Activated naive CD8-positive, alpha-beta T cell treated with anti-CD3 and anti-CD28 coated beads, Interleukin-2, amount 50 U/mL, for 16 hours (primary cell): Measurements from ENCODE around the gene NBPF11.
"Not testable (repeated sequence)": the region's sequence is repeated elsewhere in the genome, so short reads cannot be mapped to it uniquely, and the experiment has no call there.

ENCODE experiments used
- DNase-seq: peaks from one replicate; pipeline ENCODE4 v3.0.0-alpha.2; 2020; ENCODE audit warnings: low read depth, low spot score

NBPF11 gene

DNA sequence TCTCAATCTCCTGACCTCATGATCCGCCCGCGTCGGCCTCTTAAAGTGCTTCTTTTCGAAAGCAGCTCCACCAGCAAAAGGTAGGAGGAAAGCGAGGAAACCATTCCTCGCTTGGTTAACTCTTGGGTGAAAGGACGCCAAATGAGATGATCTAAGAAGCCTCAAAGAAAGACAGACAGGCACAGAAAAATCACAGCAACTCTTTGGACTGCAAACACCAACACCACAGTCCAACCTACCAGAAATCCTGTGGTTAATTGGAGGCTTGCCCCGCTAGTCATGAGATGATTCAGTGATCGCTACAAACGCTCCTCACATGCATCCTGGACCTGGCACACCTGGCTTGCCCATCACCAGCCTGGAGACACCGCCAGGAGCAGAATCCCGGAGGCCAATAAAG, 1.1 kb downstream of the NBPF11 start:
- not testable (repeated sequence) for DNase-seq

DNA sequence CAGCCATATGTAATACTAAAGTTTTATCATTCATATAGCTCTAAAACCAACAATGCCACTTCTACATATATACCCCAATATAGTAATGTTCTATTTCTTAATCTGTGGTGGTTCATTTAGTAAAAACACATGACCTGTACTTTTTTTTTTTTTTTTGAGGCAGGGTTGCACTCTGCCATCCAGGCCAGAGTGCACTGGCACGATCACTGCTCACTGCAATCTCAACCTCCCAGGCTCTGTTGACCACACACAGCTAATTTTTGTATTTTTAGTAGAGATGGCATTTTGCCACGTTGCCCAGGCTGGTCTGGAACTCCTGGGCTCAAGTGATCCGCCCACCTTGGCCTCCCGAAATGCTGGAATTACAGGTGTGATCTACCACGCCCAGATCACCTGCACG, 2.1 kb downstream of the NBPF11 start:
- not testable (repeated sequence) for DNase-seq

DNA sequence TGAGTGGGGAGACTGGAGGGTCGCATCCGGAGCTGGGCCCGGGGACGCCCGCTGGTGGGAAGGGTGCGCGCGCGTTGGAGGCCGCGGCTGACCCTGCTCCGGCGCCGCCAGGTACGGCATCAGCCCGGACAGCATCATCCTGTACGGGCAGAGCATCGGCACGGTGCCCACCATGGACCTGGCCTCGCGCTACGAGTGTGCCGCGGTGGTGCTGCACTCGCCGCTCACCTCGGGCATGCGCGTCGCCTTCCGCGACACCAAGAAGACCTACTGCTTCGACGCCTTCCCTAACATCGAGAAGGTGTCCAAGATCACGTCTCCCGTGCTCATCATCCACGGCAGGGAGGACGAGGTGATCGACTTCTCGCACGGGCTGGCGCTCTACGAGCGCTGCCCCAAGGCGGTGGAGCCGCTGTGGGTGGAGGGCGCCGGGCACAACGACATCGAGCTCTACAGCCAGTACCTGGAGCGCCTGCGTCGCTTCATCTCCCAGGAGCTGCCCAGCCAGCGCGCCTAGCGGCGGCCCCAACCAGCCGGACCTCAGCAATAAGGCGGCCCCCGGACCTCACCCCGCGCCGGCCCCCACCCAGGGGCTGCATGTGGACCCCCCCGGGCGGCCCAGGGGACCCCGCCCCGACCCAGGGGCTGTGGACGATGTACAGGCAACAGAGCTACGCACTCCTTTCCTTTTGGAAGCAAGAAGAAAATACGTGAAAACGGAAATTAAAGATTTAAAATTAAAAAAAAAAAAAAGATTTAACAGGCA, 2.8 kb downstream of the NBPF11 start:
- not testable (repeated sequence) for DNase-seq

DNA sequence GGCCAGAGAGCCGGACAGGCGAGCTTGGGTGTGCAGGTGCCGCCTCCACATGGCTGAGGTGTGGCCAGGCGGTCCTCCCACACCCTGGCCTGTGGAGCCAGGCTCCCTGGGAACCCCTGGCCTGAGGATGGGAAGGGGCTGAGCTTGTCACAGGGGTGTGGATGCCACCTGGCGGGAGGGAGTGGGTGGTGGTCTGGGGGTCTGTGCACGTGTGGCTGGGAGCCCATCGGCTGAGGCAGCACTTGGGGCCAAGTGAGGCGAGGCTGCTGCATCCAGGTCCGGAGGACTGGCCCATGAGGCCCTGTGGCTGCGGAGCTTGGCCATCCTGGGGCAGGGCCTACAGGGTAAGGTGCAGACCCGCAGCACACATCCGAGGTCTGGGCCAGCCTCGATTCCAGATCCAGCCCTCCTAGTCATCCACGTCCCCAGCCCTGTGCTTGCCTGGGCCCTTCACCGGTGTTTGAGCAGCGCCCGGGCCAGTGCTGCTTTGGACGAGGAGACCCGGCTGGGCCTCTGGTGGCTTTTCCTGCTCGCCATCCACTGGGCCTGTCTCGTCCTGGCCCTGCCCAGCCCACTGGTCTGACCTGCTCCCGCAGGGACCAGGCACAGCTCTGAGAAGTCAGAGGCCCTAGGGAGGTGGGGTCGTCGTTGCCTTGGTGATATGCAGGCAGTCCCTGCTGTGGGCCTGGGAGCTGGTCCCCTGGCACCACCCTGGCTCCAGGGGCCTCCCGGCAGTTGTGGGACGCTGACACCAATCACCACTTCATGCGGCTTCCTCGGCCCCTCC, 4.8 kb downstream of the NBPF11 start:
- not testable (repeated sequence) for DNase-seq

DNA sequence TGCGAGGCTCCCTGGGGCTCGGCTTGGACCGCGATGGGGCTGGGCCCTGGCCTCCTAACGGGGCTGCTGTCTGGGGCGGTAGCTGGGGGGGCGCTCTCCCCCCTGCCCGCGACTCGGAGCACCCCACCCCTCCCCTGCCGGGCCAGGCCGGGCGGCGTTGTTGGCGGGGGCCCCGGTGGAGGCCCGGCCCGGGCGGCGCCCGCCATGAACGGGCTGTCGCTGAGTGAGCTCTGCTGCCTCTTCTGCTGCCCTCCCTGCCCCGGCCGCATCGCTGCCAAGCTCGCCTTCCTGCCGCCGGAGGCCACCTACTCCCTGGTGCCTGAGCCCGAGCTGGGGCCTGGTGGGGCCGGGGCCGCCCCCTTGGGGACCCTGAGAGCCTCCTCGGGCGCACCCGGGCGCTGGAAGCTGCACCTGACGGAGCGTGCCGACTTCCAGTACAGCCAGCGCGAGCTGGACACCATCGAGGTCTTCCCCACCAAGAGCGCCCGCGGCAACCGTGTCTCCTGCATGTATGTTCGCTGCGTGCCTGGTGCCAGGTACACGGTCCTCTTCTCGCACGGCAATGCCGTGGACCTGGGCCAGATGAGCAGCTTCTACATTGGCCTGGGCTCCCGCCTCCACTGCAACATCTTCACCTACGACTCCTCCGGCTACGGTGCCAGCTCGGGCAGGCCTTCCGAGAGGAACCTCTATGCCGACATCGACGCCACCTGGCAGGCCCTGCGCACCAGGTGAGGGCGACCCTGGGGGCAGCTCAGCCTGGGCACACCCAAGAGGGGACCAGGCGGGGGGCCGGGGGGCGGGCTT, 5.7 kb downstream of the NBPF11 start:
- DNase-seq: not testable (repeated sequence)

DNA sequence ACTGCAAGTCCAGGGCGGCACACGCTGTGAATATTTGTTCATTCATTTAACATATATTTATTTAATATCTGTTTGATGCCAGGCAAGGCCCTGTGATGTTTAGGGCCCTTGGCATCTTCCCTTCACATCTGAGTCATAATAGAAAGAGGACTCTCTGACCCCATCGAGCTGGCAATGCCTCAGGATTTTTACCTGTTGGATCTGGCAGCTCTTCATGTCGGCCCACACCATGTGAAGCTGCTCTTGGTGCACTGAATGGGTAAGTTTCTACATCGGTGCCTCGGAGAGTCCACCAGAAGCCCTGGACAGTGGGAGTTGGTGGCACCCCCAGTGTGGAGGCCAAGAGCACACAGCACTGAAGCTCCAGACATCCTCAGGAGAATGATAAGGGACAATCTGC, 8.9 kb downstream of the NBPF11 start:
- DNase-seq: not testable (repeated sequence)

DNA sequence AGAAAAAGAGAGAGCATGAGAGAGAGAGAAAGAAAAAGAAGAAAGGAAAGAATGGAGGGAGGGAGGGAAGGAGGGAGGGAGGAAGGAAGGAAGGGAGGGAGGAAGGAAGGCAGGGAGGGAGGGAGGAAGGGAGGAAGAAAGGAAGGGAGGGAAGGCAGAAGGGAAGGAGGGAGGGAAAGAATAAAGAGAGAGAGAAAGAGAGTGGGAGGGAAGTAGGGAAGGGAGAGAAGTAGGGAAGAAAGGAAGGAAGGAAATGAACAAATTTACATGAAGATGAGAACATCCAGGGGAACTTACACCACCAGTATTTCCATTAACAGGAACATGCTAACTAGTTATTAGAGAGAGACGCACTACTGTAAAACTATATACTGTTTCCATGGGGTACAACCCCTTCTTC, 10.1 kb downstream of the NBPF11 start:
- DNase-seq: not testable (repeated sequence)

DNA sequence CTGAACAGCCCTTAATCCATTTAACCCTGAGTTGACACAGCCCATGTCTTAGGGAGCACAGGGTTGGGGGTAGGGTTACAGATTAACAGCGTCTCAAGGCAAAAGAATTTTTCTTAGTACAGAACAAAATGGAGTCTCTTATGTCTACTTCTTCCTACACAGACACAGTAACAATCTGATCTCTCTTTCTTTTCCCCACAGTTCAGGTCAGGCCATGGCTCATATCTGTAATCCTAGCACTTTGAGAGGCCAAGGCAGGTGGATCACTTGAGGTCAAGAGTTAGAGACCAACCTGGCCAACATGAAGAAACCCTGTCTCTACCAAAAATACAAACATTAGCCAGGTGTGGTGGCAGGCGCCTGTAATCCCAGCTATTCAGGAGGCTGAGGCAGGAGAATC, 13.5 kb downstream of the NBPF11 start:
- not testable (repeated sequence) for DNase-seq

DNA sequence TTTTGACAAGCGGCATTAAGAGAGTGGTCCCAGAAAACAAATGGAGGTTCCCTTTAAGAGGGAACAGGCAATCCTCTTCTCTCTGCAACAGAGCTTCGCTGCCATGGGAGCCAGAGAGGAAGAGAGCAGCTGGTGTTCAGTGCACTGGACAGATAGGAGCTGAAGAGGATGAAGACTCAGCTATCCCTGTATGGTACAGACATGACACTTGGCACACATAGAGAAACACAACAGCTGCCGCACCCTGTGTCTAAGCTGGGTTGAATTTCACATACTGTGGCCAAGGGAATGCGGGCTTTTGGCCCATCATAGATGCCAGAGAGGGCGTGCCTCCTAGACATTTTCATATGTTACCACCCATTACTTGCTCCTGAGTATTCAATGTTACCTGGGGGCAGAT, 29.7 kb downstream of the NBPF11 start:
- DNase-seq: not testable (repeated sequence)

DNA sequence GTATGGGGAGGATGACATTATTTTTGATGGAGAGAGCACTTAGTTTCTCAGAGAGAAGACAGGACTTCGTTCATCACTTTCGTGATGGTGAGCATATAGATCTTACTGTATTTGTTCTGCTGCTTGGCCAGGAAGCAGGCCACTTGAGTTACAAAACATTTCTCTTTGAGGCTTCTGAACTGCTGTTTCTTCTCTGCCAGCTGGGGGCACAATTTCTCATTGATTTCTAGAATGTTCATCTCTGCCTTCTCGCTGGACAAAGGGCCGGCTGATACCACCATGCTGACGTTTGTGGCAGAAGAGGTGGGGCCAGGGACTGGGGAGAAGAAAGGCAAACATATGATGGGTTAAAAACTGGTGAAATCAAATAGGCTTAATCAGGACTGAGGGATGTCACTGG, 31.7 kb downstream of the NBPF11 start:
- DNase-seq: not testable (repeated sequence)

DNA sequence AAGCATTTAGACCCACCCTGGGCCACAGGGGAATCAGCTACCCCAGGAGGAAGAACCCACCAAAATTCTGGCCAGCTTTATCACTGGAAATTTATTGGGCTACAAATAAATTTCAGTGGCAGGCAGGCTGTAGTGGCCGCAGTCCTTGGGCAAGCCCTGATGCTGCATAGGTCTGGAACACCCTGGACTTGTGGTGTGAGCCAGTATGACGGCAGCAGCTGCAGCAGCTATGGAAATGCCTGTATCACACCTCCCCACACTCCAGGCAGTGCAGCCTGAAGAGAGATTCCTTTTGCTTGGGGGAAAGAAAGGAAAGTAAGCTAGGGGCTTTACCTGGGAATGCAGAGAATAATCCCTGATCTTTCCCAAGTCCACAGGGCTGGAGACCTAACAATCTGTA, 56.3 kb downstream of the NBPF11 start:
- DNase-seq: not testable (repeated sequence)

DNA sequence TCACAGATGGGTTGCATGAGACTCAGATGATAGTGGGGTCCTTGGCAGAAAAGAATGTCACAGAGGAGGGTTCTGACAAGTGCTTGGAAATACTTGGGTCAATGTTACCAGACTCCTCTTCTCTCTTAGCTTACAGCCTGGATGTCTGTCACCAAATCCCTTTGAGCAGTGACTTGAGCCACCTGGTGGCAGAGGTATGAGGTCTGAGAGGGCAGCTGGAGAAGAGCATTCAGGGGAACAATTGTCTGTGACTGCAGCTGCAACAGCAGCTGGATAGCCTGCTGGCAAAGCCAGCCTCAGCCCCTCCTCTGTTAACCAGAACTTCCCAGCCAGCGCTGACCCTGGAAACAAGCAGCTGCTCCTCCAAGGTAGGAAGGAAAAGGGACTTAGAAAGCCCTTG, 65.9 kb downstream of the NBPF11 start:
- DNase-seq: not testable (repeated sequence)

DNA sequence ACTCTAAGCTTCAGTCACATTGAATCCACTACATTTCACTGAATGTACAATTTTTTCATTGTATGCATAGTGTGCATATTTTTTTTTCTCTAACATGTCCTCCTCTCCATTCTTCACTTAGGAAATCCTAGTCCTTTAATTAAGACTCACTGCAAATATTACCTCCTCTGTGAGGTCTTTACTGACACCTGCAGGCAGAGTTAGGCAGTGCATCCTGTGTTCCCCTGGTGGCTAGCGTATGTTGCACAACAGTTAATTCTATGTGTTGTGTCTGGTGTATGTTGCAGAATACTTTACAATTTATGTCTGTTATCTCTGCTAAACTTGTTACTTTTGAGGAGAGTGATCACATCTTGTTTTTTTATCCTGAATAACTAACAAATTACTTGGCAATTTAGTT, 70.9 kb downstream of the NBPF11 start:
- DNase-seq: not testable (repeated sequence)

DNA sequence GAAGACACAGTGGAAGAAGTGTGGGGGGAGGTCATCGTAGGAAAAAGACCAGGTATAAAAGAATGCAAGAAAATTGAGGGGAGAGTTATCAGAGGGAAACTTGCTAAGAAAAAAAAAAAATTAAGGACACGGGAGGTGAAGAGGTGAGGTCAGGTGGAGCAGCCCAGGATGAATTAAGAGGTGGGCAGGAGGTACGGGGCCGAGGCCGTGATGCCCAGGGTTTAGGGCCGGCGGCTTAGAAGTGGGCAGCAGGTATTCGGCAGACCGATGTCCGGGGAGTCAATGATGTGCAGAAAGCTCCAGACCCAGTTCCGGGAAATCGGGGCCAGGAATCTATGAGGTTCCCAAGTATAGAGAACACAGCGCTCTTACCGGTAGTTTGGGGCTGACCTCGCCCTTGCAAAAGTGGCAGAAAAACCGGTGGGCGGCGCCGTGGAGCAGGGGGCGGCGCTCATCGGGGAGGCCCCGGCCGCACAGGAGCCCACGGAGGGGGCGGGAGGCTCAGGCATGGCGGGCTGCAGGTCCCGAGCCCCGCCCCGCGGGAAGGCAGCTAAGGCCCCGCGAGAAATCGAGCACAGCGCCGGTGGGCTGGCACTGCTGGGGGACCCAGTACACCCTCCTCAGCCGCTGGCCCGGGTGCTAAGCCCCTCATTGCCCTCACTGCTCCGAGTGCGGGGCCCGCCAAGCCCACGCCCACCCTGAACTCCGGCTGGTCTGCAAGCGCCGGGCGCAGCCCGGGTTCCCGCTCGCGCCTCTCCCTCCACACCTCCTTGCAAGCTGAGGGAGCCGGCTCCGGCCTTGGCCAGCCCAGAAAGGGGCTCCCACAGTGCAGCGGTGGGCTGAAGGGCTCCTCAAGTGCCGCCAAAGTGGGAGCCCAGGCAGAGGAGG, 73.2 kb downstream of the NBPF11 start:
- not testable (repeated sequence) for DNase-seq

DNA sequence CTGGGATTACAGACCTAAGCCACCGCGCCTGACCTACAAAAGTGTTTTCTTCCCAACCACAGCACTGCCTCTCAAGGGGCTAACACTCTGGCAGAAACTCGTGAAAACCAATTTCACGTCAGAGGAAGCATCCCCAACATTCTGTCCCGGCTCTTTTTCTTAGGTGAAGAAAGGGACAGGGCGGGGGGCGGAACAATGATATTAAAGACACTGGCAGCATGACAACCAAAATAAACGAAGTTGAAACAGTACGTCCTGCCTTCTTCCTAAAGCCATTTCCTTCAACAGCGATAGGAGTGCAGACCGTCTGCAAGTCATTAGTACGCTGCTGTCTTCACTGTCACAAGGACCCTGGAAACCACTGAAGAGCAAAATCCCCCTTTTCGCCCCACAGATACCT, 74.0 kb downstream of the NBPF11 start:
- not testable (repeated sequence) for DNase-seq

DNA sequence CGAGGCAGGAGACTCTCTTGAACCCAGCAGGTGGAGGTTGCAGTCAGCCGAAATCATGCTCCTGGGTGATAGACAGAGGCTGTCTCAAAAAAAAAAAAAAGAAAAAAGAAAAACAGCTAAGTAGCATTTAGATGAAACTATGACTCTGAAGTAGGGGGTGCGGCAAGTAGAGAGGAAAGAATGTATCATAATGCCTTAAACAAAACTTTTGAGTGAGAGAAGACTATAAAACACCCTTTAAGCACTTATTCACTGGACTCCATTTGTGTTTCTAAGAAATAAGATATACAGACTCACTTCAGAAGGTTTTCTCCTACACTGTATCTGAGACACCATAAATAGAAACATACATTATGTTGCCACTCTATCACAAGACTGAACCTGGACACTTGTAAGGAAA, 74.6 kb downstream of the NBPF11 start:
- not testable (repeated sequence) for DNase-seq

DNA sequence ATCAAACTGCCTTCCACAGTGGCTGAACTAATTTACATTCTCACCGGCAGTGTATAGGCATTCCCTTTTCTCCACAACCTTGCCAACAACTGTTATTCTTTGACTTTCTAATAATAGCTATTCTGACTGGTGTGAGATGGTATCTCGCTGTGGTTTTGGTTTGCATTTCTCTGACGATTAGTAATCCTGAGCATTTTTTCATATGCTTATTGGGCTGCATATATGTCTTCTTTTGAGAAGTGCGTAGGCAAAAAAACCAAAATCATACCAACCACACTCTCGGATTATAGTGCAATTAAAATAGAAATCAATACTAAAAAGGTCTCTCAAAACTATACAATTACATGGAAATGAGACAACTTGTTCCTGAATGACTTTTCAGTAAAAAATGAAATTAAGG, 78.7 kb downstream of the NBPF11 start:
- not testable (repeated sequence) for DNase-seq

DNA sequence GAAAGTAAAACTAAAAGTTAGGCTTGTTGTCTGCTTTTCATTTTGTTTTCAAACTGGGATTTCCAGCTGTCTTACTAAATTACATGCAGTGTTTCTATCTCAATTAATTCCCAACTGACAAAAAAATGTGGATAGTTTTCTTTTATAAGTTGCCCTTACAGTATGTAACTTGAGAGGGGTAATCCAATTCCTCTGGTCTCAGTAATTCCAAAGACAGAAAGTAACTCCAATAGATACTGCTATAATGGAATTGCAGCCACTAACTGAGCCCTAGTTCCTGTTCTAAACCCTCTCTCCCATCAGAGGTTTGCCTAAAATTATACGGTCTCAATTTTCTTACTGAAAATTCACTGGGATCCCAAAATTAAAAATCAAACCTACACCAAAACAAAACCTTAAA, 83.5 kb downstream of the NBPF11 start:
- DNase-seq: not testable (repeated sequence)

DNA sequence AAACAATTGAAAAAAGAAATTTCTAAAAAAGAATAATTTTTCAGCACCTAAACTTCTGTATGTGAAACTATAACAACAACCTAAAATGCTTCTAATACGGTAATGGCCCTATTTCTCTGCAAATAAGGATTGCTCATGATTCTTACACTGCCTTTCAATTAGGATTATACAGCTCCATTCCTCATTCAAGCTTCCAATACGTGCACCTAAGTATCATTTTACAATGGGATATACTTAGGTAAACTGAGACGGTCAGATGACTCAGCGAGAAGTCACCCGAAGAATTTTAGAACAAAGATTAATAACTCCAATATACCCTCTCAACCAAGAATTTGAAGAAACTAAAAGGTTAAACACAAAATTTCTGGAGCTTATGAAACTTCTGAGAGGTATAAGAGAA, 83.9 kb downstream of the NBPF11 start:
- not testable (repeated sequence) for DNase-seq

DNA sequence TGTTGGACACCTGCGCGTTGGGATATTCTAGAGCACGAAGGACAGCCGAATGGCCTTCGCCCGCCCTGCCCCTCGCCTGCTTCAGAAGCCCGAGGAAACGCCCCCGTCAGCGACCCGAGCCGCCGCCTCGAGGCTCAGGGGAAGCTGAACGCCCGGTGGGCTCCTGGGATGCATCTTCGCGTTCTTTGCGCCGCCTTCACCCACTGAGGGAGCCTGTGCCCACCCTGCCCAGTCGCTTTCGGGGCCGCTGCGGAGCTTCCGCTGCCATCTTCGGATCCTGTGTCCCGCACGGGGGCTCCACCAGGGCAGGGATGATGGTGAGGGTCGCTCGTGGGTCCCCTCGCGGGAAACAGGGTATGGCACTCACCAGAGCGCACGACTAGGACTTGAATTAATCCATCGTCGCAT, 91.8 kb downstream of the NBPF11 start:
- DNase-seq: not testable (repeated sequence)

DNA sequence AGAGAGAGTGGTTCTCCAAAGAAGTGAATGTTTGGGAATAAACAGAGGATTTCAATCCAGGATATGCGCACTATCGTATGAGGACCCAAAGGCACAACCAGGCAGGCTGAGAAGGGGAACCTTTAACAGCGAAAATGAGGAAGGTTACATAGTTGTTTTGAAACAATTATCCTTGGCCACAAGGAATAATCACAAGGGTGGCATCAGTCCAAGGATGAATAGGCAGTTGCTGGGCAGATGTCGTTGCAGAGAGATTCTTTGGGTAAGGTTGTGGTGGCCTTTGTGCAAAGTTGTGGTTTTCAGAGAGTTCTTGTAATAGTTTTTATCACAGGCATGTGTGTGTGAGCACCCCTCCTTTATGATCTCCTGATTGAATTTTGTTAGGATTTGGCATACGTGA, 94.7 kb downstream of the NBPF11 start:
- DNase-seq: not testable (repeated sequence)
